PC-3 (cell line): ENCODE measurements around the gene CNTNAP2. TPM values are rescaled to one million over a fixed set of nuclear protein-coding genes. Genes with fewer than 3 reads are reported as not detected.

Experiments used
- ATAC-seq: fragments of 200-7000 bp; cut with Tn5 transposase; 2 replicates; pipeline ENCODE4 v1.9.1; 2020; ENCODE audit warnings: mild to moderate bottlenecking, moderate library complexity
- BruUV-seq: library from RNA; stranded (reverse); fragments of 400-500 nt; replicated peaks from 2 replicates; lab custom pipeline; 2021; lab: Mats Ljungman, UMichigan
- CTCF ChIA-PET: fragments of 300-600 bp; sonication (Branson Sonifier 250); formaldehyde crosslinking; loops from one replicate; lab custom pipeline; 2022; ENCODE audit warnings: antibody characterized with exemption; lab: Charles Lee
- POLR2A ChIA-PET: fragments of 300-600 bp; sonication (Branson Sonifier 250); formaldehyde crosslinking; loops from one replicate; lab custom pipeline; 2022; ENCODE audit warnings: antibody characterized with exemption; ENCODE audit not compliant: unreplicated experiment; lab: Charles Lee
- DNase-seq: peaks from one replicate; pipeline ENCODE4 v3.0.0-alpha.2; 2015
- H2AFZ ChIP-seq: fragments of 300-600 bp; sonication (generic); 2 replicates; pipeline ENCODE4 v1.6.0; 2016; ENCODE audit warnings: antibody characterized with exemption, low read length
- H3F3A ChIP-seq: fragments of 300-600 bp; sonication (generic); one replicate; pipeline ENCODE4 v1.6.0; 2017; ENCODE audit warnings: antibody characterized with exemption, low read length, control low read depth, mild to moderate bottlenecking; ENCODE audit not compliant: unreplicated experiment
- H3K27ac ChIP-seq: fragments of 300-600 bp; sonication (generic); 2 replicates; pipeline ENCODE4 v1.5.1; 2016; ENCODE audit warnings: mild to moderate bottlenecking, low read length
- H3K27me3 ChIP-seq: fragments of 300-600 bp; sonication (generic); 2 replicates; pipeline ENCODE4 v1.6.1; 2016; ENCODE audit warnings: low read length, mixed read lengths
- H3K36me3 ChIP-seq: fragments of 300-600 bp; sonication (generic); 2 replicates; pipeline ENCODE4 v1.6.1; 2016; ENCODE audit warnings: low read depth, mixed run types, low read length, mixed read lengths
- H3K4me1 ChIP-seq: fragments of 300-600 bp; sonication (generic); 2 replicates; pipeline ENCODE4 v1.5.1; 2016; ENCODE audit warnings: low read length; ENCODE audit not compliant: insufficient read depth
- H3K4me2 ChIP-seq: fragments of 300-600 bp; sonication (generic); 2 replicates; pipeline ENCODE4 v1.6.0; 2016; ENCODE audit warnings: low read length
- H3K4me3 ChIP-seq: fragments of 300-600 bp; sonication (generic); 2 replicates; pipeline ENCODE4 v1.5.1; 2016; ENCODE audit warnings: mild to moderate bottlenecking, low read length, mixed read lengths
- H3K79me2 ChIP-seq: fragments of 300-600 bp; sonication (generic); 2 replicates; pipeline ENCODE4 v1.6.1; 2017; ENCODE audit warnings: low read length, mixed read lengths
- H3K9ac ChIP-seq: fragments of 300-600 bp; sonication (generic); 2 replicates; pipeline ENCODE4 v1.6.0; 2016; ENCODE audit warnings: mild to moderate bottlenecking, low read length
- H3K9me2 ChIP-seq: fragments of 300-600 bp; sonication (generic); replicated peaks from 2 replicates; pipeline ENCODE4 v1.6.1; 2016; ENCODE audit warnings: mixed run types, low read length, mixed read lengths
- H3K9me3 ChIP-seq: fragments of 300-600 bp; sonication (generic); 2 replicates; pipeline ENCODE4 v1.6.1; 2016; ENCODE audit warnings: low read length, mixed read lengths
- H4K20me1 ChIP-seq: fragments of 300-600 bp; sonication (generic); 2 replicates; pipeline ENCODE4 v1.6.1; 2016; ENCODE audit warnings: low read length, mixed read lengths
- EZH2 ChIP-seq: fragments of 300-600 bp; sonication (generic); IDR thresholded peaks from one replicate; pipeline ENCODE4 v1.6.1; 2017; ENCODE audit warnings: antibody characterized with exemption, mild to moderate bottlenecking, low read length; ENCODE audit not compliant: unreplicated experiment
- EZH2phosphoT487 ChIP-seq: fragments of 300-600 bp; sonication (generic); IDR thresholded peaks from 2 replicates; pipeline ENCODE4 v1.6.1; 2018; ENCODE audit warnings: mild to moderate bottlenecking, antibody characterized with exemption, low read length, borderline replicate concordance
- intact Hi-C: fragments of 100-400 bp; cut with micrococcal nuclease; formaldehyde crosslinking; loops from 2 replicates; pipeline ENCODE4 v1.9.0; 2023
- total RNA-seq: library from RNA; depleted of rRNA; stranded (reverse); fragments of >200 nt; gene quantifications from 2 replicates; pipeline ENCODE4 v1.2.3, GENCODE V29; 2014
- TF ChIP-seq, protein P1 (sequence below): fragments of 300-600 bp; sonication (generic); conservative IDR thresholded peaks from 2 replicates; pipeline ENCODE4 v1.5.1; 2017; ENCODE audit warnings: antibody characterized with exemption, low read depth, mild to moderate bottlenecking, low read length

CNTNAP2 gene
- total RNA-seq, 1 experiment from 2014 or later, result 1.5 TPM

DNA sequence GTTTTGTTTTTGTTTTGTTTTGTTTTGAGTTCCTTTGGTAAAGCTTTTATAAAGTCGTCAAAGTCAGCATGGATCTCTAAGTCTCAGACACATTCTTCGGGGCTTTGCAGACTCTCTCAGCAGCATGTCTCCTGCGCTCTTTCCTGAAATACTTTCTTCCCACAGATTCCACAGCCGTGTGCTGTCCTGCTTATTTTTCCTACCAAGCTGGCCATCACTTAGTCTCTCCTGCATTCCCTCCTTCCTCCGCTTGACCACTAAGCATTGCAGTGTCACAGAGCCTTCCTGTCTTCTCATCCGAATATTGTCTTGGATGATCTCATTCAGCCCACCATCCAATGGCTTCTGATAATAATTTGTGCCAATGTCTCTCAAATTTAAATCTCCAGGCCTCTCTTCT, 2039.6 kb downstream of the CNTNAP2 start:
- Histone ChIP-seq H3K36me3 (no peaks in the 10 kb centered on the region), H3K4me3 (no peak overlapping the region), H3K79me2 (no peaks in the 10 kb centered on the region), H3K9ac (no peak overlapping the region), H2AFZ (no peak overlapping the region), H3K9me3 (no peaks in the 10 kb centered on the region), H4K20me1 (no peaks in the 10 kb centered on the region), H3F3A (no peaks in the 10 kb centered on the region), H3K27me3 (0 out of 2 replicates have a peak, but pooled peaks cover 14% of the 10 kb centered on the region), H3K27ac (no peak overlapping the region), H3K9me2 (no peaks in the 10 kb centered on the region), H3K4me2 (no peak overlapping the region), H3K4me1 (no peaks in the 10 kb centered on the region)
- DNase-seq, result no peak
- ChIA-PET CTCF (no interaction called here), POLR2A (no interaction called here)
- intact Hi-C loops, result no loop called here
- no TSS peak for BruUV-seq
- TF ChIP-seq EZH2phosphoT487 (no peak), EZH2 (no peak)
- TF ChIP-seq, protein P1, sequence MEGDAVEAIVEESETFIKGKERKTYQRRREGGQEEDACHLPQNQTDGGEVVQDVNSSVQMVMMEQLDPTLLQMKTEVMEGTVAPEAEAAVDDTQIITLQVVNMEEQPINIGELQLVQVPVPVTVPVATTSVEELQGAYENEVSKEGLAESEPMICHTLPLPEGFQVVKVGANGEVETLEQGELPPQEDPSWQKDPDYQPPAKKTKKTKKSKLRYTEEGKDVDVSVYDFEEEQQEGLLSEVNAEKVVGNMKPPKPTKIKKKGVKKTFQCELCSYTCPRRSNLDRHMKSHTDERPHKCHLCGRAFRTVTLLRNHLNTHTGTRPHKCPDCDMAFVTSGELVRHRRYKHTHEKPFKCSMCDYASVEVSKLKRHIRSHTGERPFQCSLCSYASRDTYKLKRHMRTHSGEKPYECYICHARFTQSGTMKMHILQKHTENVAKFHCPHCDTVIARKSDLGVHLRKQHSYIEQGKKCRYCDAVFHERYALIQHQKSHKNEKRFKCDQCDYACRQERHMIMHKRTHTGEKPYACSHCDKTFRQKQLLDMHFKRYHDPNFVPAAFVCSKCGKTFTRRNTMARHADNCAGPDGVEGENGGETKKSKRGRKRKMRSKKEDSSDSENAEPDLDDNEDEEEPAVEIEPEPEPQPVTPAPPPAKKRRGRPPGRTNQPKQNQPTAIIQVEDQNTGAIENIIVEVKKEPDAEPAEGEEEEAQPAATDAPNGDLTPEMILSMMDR, result no peak
- ATAC-seq, result no peak

- no peak for DNase-seq
- H3F3A ChIP-seq, result no peaks in the 10 kb centered on the region
- H4K20me1 ChIP-seq, result no peaks in the 10 kb centered on the region
- ChIA-PET POLR2A (no interaction called here), CTCF (no interaction called here)
- no peaks in the 10 kb centered on the region for H3K9me3 ChIP-seq
- no peaks in the 10 kb centered on the region for H3K36me3 ChIP-seq
- H3K4me2 ChIP-seq, result no peak overlapping the region
- ATAC-seq, result no peak
- 0 out of 2 replicates have a peak, but pooled peaks cover 14% of the 10 kb centered on the region for H3K27me3 ChIP-seq
- intact Hi-C loops, result no loop called here
- no peak overlapping the region for H2AFZ ChIP-seq
- H3K4me3 ChIP-seq, result no peak overlapping the region
- H3K27ac ChIP-seq, result no peak overlapping the region
- no peak overlapping the region for H3K9ac ChIP-seq
- no peaks in the 10 kb centered on the region for H3K4me1 ChIP-seq
- no peaks in the 10 kb centered on the region for H3K9me2 ChIP-seq
- BruUV-seq, result no TSS peak
- no peaks in the 10 kb centered on the region for H3K79me2 ChIP-seq
- TF ChIP-seq EZH2phosphoT487, result no peak
- TF ChIP-seq, protein P1, result no peak
- TF ChIP-seq EZH2, result no peak
Measured at GRCh38 chr7:148159331-148159730, 2042.7 kb downstream of the CNTNAP2 start.

DNA sequence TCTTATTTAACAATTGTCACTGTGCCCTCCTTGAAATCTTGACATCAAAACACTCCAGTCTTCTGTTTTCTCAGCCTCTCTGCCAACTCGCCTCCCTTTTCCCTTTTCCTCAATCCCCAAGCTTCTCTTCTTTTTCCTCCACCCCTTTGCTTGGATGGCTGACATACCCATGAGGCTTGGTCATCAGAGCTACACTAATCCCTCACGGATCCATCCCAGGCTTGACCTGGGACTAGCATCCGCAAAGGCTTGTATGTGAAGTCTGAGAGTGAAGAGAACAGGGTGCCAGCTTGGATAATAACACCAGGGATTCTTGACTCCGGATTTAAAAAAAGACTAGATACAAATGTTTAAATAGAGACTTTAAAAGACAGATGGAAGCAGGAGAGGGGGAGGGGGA, 2045.2 kb downstream of the CNTNAP2 start:
- Histone ChIP-seq H3K27me3 (0 out of 2 replicates have a peak, but pooled peaks cover 14% of the 10 kb centered on the region), H3K27ac (no peak overlapping the region), H3K36me3 (no peaks in the 10 kb centered on the region), H3K9me2 (no peaks in the 10 kb centered on the region), H3K4me1 (no peaks in the 10 kb centered on the region), H3K9ac (no peak overlapping the region), H3K4me3 (no peak overlapping the region), H3K9me3 (no peaks in the 10 kb centered on the region), H3K4me2 (no peak overlapping the region), H2AFZ (no peak overlapping the region), H3K79me2 (no peaks in the 10 kb centered on the region), H4K20me1 (no peaks in the 10 kb centered on the region), H3F3A (no peaks in the 10 kb centered on the region)
- no TSS peak for BruUV-seq
- no peak for TF ChIP-seq EZH2
- TF ChIP-seq, protein P1, result no peak
- TF ChIP-seq EZH2phosphoT487, result no peak
- ChIA-PET POLR2A (no interaction called here), CTCF (no interaction called here)
- DNase-seq (no peak), ATAC-seq (no peak)
- intact Hi-C loops, result no loop called here
